Measurements from ENCODE around the gene MORC3. TPM values are rescaled to one million over a fixed set of nuclear protein-coding genes. Genes with fewer than 3 reads are reported as not detected.

MORC3 gene
- total and polyA plus RNA-seq, 2 donors (not counting 1 experiment from before 2014, with no cell fraction given): 24.4 to 51.7 TPM

DNA sequence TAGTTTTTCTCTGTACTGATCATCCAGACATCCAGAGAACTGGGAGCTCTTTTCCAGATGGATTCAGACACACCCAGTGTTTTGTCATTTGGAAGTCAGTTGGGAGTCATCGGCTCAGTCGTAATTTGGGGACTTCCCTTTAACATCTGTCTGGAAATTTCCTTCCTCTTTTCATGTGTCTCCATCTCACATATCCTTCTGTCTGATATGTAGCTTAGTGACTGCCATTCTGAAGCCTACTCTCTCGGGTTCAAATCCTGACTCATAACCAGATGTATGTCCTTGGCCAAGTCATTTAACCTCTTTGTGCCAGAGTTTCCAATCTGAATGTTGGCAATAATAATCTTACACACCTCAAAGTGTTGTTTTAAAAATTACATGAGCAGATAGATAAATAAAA is 3.0 kb downstream of the MORC3 start:
- H4K20me1 ChIP-seq (ENCODE audit: control insufficient read depth, extremely low read depth, insufficient read depth, low read length): no peaks in the 10 kb centered on the region
- no peak overlapping the region for H3K27ac ChIP-seq (ENCODE audit: insufficient read depth, low read length)
- TF ChIP-seq CTCF (conservative IDR thresholded peaks at IDR 0.05 in 1 of 2, IDR thresholded peaks at IDR 0.05 in 1 of 2; ENCODE audit: low read depth in 1 of 2, low read length in 2 of 2) (no peak), EZH2 (IDR thresholded peaks at IDR 0.05; ENCODE audit: low read length, missing control alignments) (no peak)
- H3K9me3 ChIP-seq (ENCODE audit: control insufficient read depth, insufficient read depth, low read depth, low read length): no peaks in the 10 kb centered on the region
- no peak for DNase-seq (ENCODE audit: low read depth in 2 of 2)
- no peaks in the 10 kb centered on the region for H3K27me3 ChIP-seq (ENCODE audit: control insufficient read depth, insufficient read depth, low read length)
- peak overlapping the region in 1 of 4 experiments; percentile 74 for H3K4me3 ChIP-seq (replicated peaks in 1 of 4; ENCODE audit: control extremely low read depth in 1 of 4, insufficient read depth in 1 of 4, low read depth in 3 of 4, low read length in 4 of 4)
- H3K79me2 ChIP-seq (ENCODE audit: control insufficient read depth, insufficient read depth, low read length): peaks cover 74% of the 10 kb centered on the region
- no peak overlapping the region for H3K9ac ChIP-seq (ENCODE audit: insufficient read depth, low read length)
- H2AFZ ChIP-seq (ENCODE audit: low read length): no peak overlapping the region
- H3K4me2 ChIP-seq (ENCODE audit: extremely low read depth, insufficient read depth, low read length): no peak overlapping the region
- H3K4me1 ChIP-seq (ENCODE audit: control insufficient read depth, extremely low read depth, insufficient read depth, low read length): no peaks in the 10 kb centered on the region
- H3K36me3 ChIP-seq (ENCODE audit: control insufficient read depth, insufficient read depth, low read length): no peaks in the 10 kb centered on the region

- no peak overlapping the region for H3K9ac ChIP-seq (ENCODE audit: insufficient read depth, low read length)
- H3K9me3 ChIP-seq (ENCODE audit: control insufficient read depth, insufficient read depth, low read depth, low read length): no peaks in the 10 kb centered on the region
- H4K20me1 ChIP-seq (ENCODE audit: control insufficient read depth, extremely low read depth, insufficient read depth, low read length): no peaks in the 10 kb centered on the region
- H3K4me2 ChIP-seq (ENCODE audit: extremely low read depth, insufficient read depth, low read length): no peak overlapping the region
- peaks cover 98% of the 10 kb centered on the region for H3K79me2 ChIP-seq (ENCODE audit: control insufficient read depth, insufficient read depth, low read length)
- TF ChIP-seq EZH2 (IDR thresholded peaks at IDR 0.05; ENCODE audit: low read length, missing control alignments): no peak
- no peak for TF ChIP-seq CTCF (conservative IDR thresholded peaks at IDR 0.05 in 1 of 2, IDR thresholded peaks at IDR 0.05 in 1 of 2; ENCODE audit: low read depth in 1 of 2, low read length in 2 of 2)
- no peak overlapping the region for H3K4me3 ChIP-seq (replicated peaks in 1 of 4; ENCODE audit: control extremely low read depth in 1 of 4, insufficient read depth in 1 of 4, low read depth in 3 of 4, low read length in 4 of 4)
- no peak overlapping the region for H3K27ac ChIP-seq (ENCODE audit: insufficient read depth, low read length)
- DNase-seq (ENCODE audit: low read depth in 2 of 2): peak in 1 of 2 donors; percentile 68
- no peak overlapping the region for H2AFZ ChIP-seq (ENCODE audit: low read length)
- H3K4me1 ChIP-seq (ENCODE audit: control insufficient read depth, extremely low read depth, insufficient read depth, low read length): peaks cover 3% of the 10 kb centered on the region
- H3K36me3 ChIP-seq (ENCODE audit: control insufficient read depth, insufficient read depth, low read length): no peaks in the 10 kb centered on the region
- no peaks in the 10 kb centered on the region for H3K27me3 ChIP-seq (ENCODE audit: control insufficient read depth, insufficient read depth, low read length)
Observed at GRCh38 chr21:36325373-36326010, 5.5 kb downstream of the MORC3 start.

DNA sequence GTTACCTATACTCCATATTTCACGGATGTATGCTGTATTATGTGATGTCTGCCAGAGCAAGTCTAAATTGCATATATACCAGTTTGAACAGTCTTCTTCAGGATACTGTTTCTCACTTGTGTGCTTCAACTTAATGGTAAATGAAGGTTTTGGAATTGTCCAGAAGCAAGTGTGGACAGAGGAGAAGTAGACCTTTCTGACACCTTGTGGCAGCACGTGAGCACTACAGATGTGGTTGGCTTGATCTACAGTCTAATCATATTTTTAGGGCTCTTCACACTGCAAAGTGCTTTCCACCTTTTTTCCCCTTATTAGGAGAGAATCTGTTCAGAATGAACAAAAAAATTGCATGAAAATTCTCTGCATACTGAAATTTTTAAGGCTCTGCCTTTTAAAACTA is 10.9 kb downstream of the MORC3 start:
- TF ChIP-seq CTCF (conservative IDR thresholded peaks at IDR 0.05 in 1 of 2, IDR thresholded peaks at IDR 0.05 in 1 of 2; ENCODE audit: low read depth in 1 of 2, low read length in 2 of 2) (peak; percentile 60 to 77), EZH2 (IDR thresholded peaks at IDR 0.05; ENCODE audit: low read length, missing control alignments) (no peak)
- Histone ChIP-seq H3K27me3 (ENCODE audit: control insufficient read depth, insufficient read depth, low read length) (no peaks in the 10 kb centered on the region), H3K4me3 (replicated peaks in 1 of 4; ENCODE audit: control extremely low read depth in 1 of 4, insufficient read depth in 1 of 4, low read depth in 3 of 4, low read length in 4 of 4) (no peak overlapping the region), H3K27ac (ENCODE audit: insufficient read depth, low read length) (no peak overlapping the region), H4K20me1 (ENCODE audit: control insufficient read depth, extremely low read depth, insufficient read depth, low read length) (no peaks in the 10 kb centered on the region), H3K36me3 (ENCODE audit: control insufficient read depth, insufficient read depth, low read length) (no peaks in the 10 kb centered on the region), H3K79me2 (ENCODE audit: control insufficient read depth, insufficient read depth, low read length) (peaks cover 80% of the 10 kb centered on the region), H3K9me3 (ENCODE audit: control insufficient read depth, insufficient read depth, low read depth, low read length) (no peaks in the 10 kb centered on the region), H3K9ac (ENCODE audit: insufficient read depth, low read length) (no peak overlapping the region), H3K4me1 (ENCODE audit: control insufficient read depth, extremely low read depth, insufficient read depth, low read length) (peaks cover 3% of the 10 kb centered on the region), H2AFZ (ENCODE audit: low read length) (no peak overlapping the region), H3K4me2 (ENCODE audit: extremely low read depth, insufficient read depth, low read length) (no peak overlapping the region)
- peak; percentile 42 to 69 for DNase-seq (ENCODE audit: low read depth in 2 of 2)
